HCT116 (cell line): ENCODE results near the gene CTNND2. TPM values are rescaled to one million over a fixed set of nuclear protein-coding genes. Genes with fewer than 3 reads are reported as not detected.

ENCODE experiments used
- ATAC-seq: fragments of 200-7000 bp; cut with Tn5 transposase; 2 replicates; pipeline ENCODE4 v1.9.1; 2020; ENCODE audit warnings: mild to moderate bottlenecking, moderate library complexity
- BruUV-seq: library from RNA; stranded (reverse); fragments of 400-500 nt; replicated peaks from 2 replicates; lab custom pipeline; 2021; lab: Mats Ljungman, UMichigan
- CTCF ChIA-PET: fragments of 300-600 bp; sonication (Branson Sonifier 250); formaldehyde crosslinking; loops from one replicate; lab custom pipeline; 2021; ENCODE audit warnings: antibody characterized with exemption; lab: Charles Lee
- POLR2A ChIA-PET: fragments of 300-600, 350-600 bp; sonication (Branson Sonifier 250); formaldehyde crosslinking; loops from one replicate; lab custom pipeline; 2021; ENCODE audit warnings: antibody characterized with exemption; lab: Charles Lee
- RAD21 ChIA-PET, 2 experiments: fragments of 300-600 bp; sonication (Branson Sonifier 250); formaldehyde crosslinking; loops; one replicate each; lab custom pipeline; 2023; ENCODE audit warnings: low total read pairs in 2 of 2; ENCODE audit not compliant: uncharacterized antibody in 2 of 2, unreplicated experiment in 2 of 2, low non-redundant PET in 1 of 2; lab: Charles Lee
- DNase-seq: peaks from one replicate; pipeline ENCODE4 v3.0.0-alpha.2; 2010; ENCODE audit warnings: low read depth, low spot score
- H2AFZ ChIP-seq: fragments of 200-600 bp; shearing (Covaris generic), sonication (generic); 2 replicates; pipeline ENCODE4 v1.6.1; 2017; ENCODE audit warnings: low read depth, mixed run types, mixed read lengths, antibody characterized with exemption, low read length; ENCODE audit not compliant: poor library complexity, severe bottlenecking
- H3K27ac ChIP-seq: 2 replicates; pipeline ENCODE4 v1.5.1; 2012; ENCODE audit warnings: low read depth, low read length
- H3K27me3 ChIP-seq: fragments of 200-600 bp; sonication (generic); 2 replicates; pipeline ENCODE4 v1.6.1; 2016; ENCODE audit warnings: mixed run types, low read length, mixed read lengths; ENCODE audit not compliant: insufficient read depth
- H3K36me3 ChIP-seq, 2 experiments: fragments of 200-500 bp in 1 of 2; fragments of 200-600 bp in 1 of 2; sonication (Bioruptor generic) in 1 of 2; sonication (generic) in 1 of 2; 2 replicates each; pipeline versions ENCODE4 v1.5.1 to v1.6.1; 2014 to 2016; ENCODE audit warnings: low read length in 2 of 2, inconsistent platforms in 1 of 2, mixed read lengths in 1 of 2, mixed run types in 1 of 2; ENCODE audit not compliant: insufficient read depth in 2 of 2, control insufficient read depth in 1 of 2
- H3K4me1 ChIP-seq, 2 experiments: fragments of 200-600 bp in 1 of 2; sonication (generic) in 1 of 2; 2 replicates each; pipeline versions ENCODE4 v1.5.1 to v1.6.1; 2012 to 2017; ENCODE audit warnings: low read length in 2 of 2, inconsistent platforms in 1 of 2, mild to moderate bottlenecking in 1 of 2, mixed read lengths in 1 of 2, mixed run types in 1 of 2, moderate library complexity in 1 of 2; ENCODE audit not compliant: insufficient read depth in 2 of 2, control insufficient read depth in 1 of 2
- H3K4me2 ChIP-seq: fragments of 200-600 bp; sonication (generic); 2 replicates; pipeline ENCODE4 v1.6.1; 2017; ENCODE audit warnings: mixed run types, low read length, mixed read lengths
- H3K4me3 ChIP-seq, 2 experiments: fragments of 200-600 bp in 1 of 2; sonication (generic) in 1 of 2; replicated peaks in 1 of 2; 2 replicates each; pipeline ENCODE4 v1.5.1; 2011 to 2016; ENCODE audit warnings: low read length in 2 of 2, control low read depth in 1 of 2, low read depth in 1 of 2, mild to moderate bottlenecking in 1 of 2, mixed read lengths in 1 of 2, mixed run types in 1 of 2
- H3K79me2 ChIP-seq: fragments of 200-600 bp; sonication (generic); 2 replicates; pipeline ENCODE4 v1.6.1; 2017; ENCODE audit warnings: mild to moderate bottlenecking, mixed run types, low read length, moderate library complexity, mixed read lengths; ENCODE audit not compliant: insufficient read depth
- H3K9ac ChIP-seq: fragments of 200-600 bp; sonication (generic); 2 replicates; pipeline ENCODE4 v1.6.1; 2016; ENCODE audit warnings: low read length, mixed read lengths
- H3K9me2 ChIP-seq: fragments of 200-600 bp; sonication (generic), shearing (Covaris generic); 2 replicates; pipeline ENCODE4 v1.6.1; 2017; ENCODE audit warnings: mixed run types, mild to moderate bottlenecking, moderate library complexity; ENCODE audit not compliant: insufficient read depth
- H3K9me3 ChIP-seq, 2 experiments: fragments of 200-500 bp in 1 of 2; fragments of 200-600 bp in 1 of 2; sonication (Bioruptor generic) in 1 of 2; sonication (generic) in 1 of 2; 2 replicates each; pipeline ENCODE4 v1.6.1; 2014 to 2017; ENCODE audit warnings: low read length in 2 of 2, mixed read lengths in 2 of 2, inconsistent platforms in 1 of 2, low read depth in 1 of 2, mild to moderate bottlenecking in 1 of 2, mixed run types in 1 of 2, moderate library complexity in 1 of 2; ENCODE audit not compliant: control insufficient read depth in 1 of 2, insufficient read depth in 1 of 2
- H4K20me1 ChIP-seq: fragments of 200-600 bp; sonication (generic), shearing (Covaris generic); 2 replicates; pipeline ENCODE4 v1.6.1; 2017; ENCODE audit warnings: mixed run types, mild to moderate bottlenecking, moderate library complexity; ENCODE audit not compliant: insufficient read depth
- CBX3 ChIP-seq: IDR thresholded peaks from 2 replicates; pipeline ENCODE4 v1.6.1; 2012; ENCODE audit warnings: low read depth
- CEBPB ChIP-seq: IDR thresholded peaks from 2 replicates; pipeline ENCODE4 v1.6.1; 2012; ENCODE audit warnings: low read depth
- CTCF ChIP-seq, 3 experiments: fragments of 200-600 bp in 1 of 3; sonication (generic) in 1 of 3; IDR thresholded peaks in 2 of 3; conservative IDR thresholded peaks in 1 of 3; 2 replicates each; pipeline ENCODE4 v1.5.1; 2012 to 2017; ENCODE audit warnings: low read depth in 2 of 3, low read length in 2 of 3, antibody characterized with exemption in 1 of 3, borderline replicate concordance in 1 of 3, control low read depth in 1 of 3, mild to moderate bottlenecking in 1 of 3, mixed read lengths in 1 of 3, mixed run types in 1 of 3, moderate library complexity in 1 of 3; ENCODE audit not compliant: insufficient read depth in 1 of 3
- EGR1 ChIP-seq: IDR thresholded peaks from 2 replicates; pipeline ENCODE4 v1.6.1; 2012; ENCODE audit warnings: low read depth
- ELF1 ChIP-seq: IDR thresholded peaks from 2 replicates; pipeline ENCODE4 v1.6.1; 2012; ENCODE audit warnings: low read depth, borderline replicate concordance
- EZH2 ChIP-seq: fragments of 200-600 bp; sonication (generic); IDR thresholded peaks from 2 replicates; pipeline ENCODE4 v1.6.1; 2017; ENCODE audit warnings: antibody characterized with exemption, mixed run types
- RAD21 ChIP-seq: IDR thresholded peaks from 2 replicates; pipeline ENCODE4 v1.6.1; 2012; ENCODE audit warnings: low read depth, mild to moderate bottlenecking
- SIN3A ChIP-seq: IDR thresholded peaks from 2 replicates; pipeline ENCODE4 v1.6.1; 2012; ENCODE audit warnings: low read depth
- TCF7L2 ChIP-seq: IDR thresholded peaks from 2 replicates; pipeline ENCODE4 v1.7.0; 2011; ENCODE audit warnings: borderline replicate concordance, inconsistent platforms; ENCODE audit not compliant: insufficient read depth, insufficient read length; ENCODE audit errors: extremely low read depth
- ZNF274 ChIP-seq: fragments of 200-500 bp; sonication (Bioruptor generic); IDR thresholded peaks from 2 replicates; pipeline ENCODE4 v1.6.1; 2014; ENCODE audit warnings: mild to moderate bottlenecking, low read depth, low read length, inconsistent platforms
- intact Hi-C: fragments of 100-400 bp; cut with micrococcal nuclease; formaldehyde crosslinking; loops from 2 replicates; pipeline ENCODE4 v1.10.0; 2022
- total RNA-seq: library from RNA; stranded (reverse); gene quantifications from one replicate; pipeline ENCODE4 v1.2.1, GENCODE V29; 2021; ENCODE audit not compliant: unreplicated experiment
- TF ChIP-seq, protein P1 (sequence below): IDR thresholded peaks from 2 replicates; pipeline ENCODE4 v1.6.1; 2012; ENCODE audit warnings: low read depth
- TF ChIP-seq, protein P2 (sequence below): IDR thresholded peaks from 2 replicates; pipeline ENCODE4 v1.6.1; 2012

Gene CTNND2
- total RNA-seq, 1 experiment from 2014 or later: not detected

GRCh38 chr5:11191673-11192072, 712.6 kb downstream of the CTNND2 start:
- POLR2A ChIA-PET: no interaction called here
- Histone ChIP-seq H3K4me3 (no peak overlapping the region), H3K4me1 (no peaks in the 10 kb centered on the region), H2AFZ (no peak overlapping the region), H3K27me3 (no peaks in the 10 kb centered on the region), H3K36me3 (no peaks in the 10 kb centered on the region), H3K79me2 (no peaks in the 10 kb centered on the region), H3K9me3 (no peaks in the 10 kb centered on the region), H3K27ac (no peak overlapping the region), H4K20me1 (no peaks in the 10 kb centered on the region), H3K4me2 (no peak overlapping the region), H3K9me2 (no peaks in the 10 kb centered on the region), H3K9ac (no peak overlapping the region)
- CTCF ChIA-PET: no interaction called here
- RAD21 ChIA-PET: no interaction called here
- BruUV-seq: no TSS peak
- ATAC-seq (no peak), DNase-seq (no peak)
- TF ChIP-seq ELF1: no peak
- no peak for TF ChIP-seq SIN3A
- no peak for TF ChIP-seq EGR1
- TF ChIP-seq RAD21: no peak
- no peak for TF ChIP-seq TCF7L2
- TF ChIP-seq CBX3: no peak
- no peak for TF ChIP-seq CTCF (IDR thresholded peaks at IDR 0.05 in 2 of 3, conservative IDR thresholded peaks at IDR 0.05 in 1 of 3; ENCODE audit: borderline replicate concordance in 1 of 3, insufficient read depth in 1 of 3, low read depth in 2 of 3, low read length in 2 of 3)
- TF ChIP-seq EZH2: no peak
- TF ChIP-seq, protein P1, sequence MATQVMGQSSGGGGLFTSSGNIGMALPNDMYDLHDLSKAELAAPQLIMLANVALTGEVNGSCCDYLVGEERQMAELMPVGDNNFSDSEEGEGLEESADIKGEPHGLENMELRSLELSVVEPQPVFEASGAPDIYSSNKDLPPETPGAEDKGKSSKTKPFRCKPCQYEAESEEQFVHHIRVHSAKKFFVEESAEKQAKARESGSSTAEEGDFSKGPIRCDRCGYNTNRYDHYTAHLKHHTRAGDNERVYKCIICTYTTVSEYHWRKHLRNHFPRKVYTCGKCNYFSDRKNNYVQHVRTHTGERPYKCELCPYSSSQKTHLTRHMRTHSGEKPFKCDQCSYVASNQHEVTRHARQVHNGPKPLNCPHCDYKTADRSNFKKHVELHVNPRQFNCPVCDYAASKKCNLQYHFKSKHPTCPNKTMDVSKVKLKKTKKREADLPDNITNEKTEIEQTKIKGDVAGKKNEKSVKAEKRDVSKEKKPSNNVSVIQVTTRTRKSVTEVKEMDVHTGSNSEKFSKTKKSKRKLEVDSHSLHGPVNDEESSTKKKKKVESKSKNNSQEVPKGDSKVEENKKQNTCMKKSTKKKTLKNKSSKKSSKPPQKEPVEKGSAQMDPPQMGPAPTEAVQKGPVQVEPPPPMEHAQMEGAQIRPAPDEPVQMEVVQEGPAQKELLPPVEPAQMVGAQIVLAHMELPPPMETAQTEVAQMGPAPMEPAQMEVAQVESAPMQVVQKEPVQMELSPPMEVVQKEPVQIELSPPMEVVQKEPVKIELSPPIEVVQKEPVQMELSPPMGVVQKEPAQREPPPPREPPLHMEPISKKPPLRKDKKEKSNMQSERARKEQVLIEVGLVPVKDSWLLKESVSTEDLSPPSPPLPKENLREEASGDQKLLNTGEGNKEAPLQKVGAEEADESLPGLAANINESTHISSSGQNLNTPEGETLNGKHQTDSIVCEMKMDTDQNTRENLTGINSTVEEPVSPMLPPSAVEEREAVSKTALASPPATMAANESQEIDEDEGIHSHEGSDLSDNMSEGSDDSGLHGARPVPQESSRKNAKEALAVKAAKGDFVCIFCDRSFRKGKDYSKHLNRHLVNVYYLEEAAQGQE: no peak
- no peak for TF ChIP-seq CEBPB
- TF ChIP-seq, protein P2, sequence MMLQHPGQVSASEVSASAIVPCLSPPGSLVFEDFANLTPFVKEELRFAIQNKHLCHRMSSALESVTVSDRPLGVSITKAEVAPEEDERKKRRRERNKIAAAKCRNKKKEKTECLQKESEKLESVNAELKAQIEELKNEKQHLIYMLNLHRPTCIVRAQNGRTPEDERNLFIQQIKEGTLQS: no peak
- no peak for TF ChIP-seq ZNF274
- intact Hi-C loops: no loop called here
